HG03064 (cell line): ENCODE data around the gene SMC5.
"Not testable (repeated sequence)": the region's sequence is repeated elsewhere in the genome, so short reads cannot be mapped to it uniquely, and the experiment has no call there.

ENCODE experiments used
- ATAC-seq: cut with Tn5 transposase; IDR thresholded peaks from one replicate; pipeline ENCODE4 v1.9.1; 2021; ENCODE audit warnings: low read depth; ENCODE audit not compliant: unreplicated experiment

SMC5 gene

DNA sequence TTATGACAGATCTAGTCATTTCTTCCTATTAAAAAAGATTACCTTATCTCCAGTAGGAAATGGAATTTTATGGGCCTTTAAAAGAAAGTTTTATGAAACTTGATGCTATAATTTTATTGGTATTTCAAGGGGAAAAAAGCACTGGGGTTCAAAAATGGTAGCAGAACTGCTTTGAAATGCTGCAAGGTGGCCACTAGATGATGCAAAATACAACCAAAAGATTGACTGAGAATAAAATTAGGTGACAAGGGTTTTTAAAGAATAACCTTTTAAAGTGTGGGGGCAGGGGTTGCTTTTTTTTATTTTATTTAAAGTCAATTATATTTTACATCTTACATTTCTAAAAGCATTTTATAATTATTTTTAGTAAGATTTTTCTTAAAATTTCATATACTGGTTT, 94.0 kb downstream of the SMC5 start:
- ATAC-seq = no peak

DNA sequence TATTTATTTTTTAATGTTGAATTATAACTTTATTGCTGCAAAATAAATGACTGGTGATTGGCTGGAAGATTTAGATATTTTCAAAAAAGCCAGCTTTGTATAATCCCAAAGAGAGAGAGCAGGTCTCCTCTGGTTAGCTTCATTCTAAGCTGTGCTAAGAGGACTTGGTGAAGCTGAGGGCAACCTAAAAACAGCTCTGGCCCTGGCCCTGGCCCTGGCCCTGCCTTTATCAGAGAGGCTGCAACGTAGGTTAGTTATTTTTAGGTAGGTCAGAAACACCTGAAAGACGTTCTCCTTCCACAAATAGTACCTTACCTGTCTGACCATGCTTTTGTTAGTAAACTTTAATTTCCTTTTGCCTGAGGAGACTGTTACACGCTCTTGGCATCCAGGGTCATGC, 97.0 kb downstream of the SMC5 start:
- no peak for ATAC-seq

DNA sequence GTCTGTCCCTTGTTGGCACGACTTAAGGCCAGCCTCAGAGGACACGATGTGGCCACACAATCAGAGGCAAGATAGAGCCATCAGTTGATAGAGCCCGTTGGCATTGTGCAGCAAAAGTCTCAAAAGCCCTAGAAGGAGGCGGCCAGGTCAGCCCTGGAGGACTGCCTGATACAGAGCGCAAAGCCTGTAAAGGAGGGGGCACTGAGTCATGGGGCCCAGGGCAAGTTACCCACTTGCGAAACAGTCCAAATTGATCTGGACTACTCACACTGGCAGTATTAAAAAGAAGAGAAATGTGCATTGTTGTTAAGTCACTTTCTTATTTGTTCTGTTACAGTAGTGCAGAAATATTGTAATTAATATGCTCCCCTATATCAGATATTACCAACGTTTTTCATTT, 104.2 kb downstream of the SMC5 start:
- no peak for ATAC-seq

DNA sequence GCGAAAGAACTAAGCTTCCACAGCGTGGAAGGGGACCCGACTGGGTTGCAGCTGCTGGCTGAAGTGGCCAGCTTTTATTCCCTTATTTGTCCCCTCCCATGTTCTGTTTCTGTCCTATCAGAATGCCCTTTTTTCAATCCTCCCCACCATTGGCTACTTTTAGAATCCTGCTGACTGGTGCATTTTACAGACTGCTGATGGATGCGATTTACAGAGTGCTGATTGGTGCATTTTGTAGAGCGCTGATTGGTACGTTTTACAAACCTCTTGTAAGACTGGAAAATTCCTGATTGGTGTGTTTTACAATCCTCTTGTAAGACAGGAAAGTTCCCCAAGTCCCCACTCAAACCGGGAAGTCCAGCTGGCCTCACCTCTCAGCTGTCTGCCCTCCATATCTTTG, 105.0 kb downstream of the SMC5 start:
- ATAC-seq = no peak

- no peak for ATAC-seq
Measured at GRCh38 chr9:70367305-70367930, 108.6 kb downstream of the SMC5 start.

GRCh38 chr9:70374962-70375618, 116.3 kb downstream of the SMC5 start:
- no peak for ATAC-seq

GRCh38 chr9:70382046-70382708, 123.4 kb downstream of the SMC5 start:
- ATAC-seq = no peak

DNA sequence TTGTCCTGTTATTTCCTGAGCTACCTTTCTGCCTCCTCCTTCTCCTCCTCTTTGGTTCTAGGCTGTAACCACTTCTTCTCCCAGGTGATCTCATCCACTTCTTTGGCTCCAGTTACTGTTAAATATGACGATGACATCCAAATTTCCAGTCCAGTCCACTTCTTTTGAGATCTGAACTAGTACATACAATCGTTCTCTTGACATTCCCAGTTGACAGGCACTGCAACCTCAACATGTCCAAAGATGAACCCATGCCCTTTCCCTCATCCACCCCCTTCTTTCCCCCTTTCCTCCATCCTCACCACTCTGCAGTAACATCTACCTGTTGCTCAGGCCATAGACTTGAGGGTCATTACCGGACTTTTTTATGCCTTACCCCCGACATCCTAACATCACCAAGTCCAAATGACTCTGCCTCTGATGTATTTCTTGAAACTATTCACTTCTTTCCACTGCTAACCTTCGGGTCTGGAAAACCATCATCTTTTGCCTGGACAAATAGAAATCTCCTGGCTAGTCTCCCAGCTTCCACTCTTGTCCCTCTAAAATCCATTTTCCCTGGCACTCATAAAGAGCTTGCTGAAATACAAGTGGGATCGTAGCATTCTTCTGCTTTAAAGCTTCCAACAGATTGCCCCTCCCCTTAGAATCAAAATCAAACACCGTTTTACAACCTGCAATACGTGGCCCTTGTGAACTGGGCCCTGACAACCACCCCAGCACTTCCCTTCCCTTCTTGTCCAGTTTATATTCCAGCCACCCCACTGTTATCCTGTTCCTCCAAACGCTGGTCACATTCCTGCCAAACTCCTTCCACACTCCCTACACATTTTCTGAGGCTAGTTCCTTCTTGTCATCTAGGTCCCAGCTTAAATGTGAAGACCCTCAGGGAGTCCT, 124.2 kb downstream of the SMC5 start:
- no peak for ATAC-seq

DNA sequence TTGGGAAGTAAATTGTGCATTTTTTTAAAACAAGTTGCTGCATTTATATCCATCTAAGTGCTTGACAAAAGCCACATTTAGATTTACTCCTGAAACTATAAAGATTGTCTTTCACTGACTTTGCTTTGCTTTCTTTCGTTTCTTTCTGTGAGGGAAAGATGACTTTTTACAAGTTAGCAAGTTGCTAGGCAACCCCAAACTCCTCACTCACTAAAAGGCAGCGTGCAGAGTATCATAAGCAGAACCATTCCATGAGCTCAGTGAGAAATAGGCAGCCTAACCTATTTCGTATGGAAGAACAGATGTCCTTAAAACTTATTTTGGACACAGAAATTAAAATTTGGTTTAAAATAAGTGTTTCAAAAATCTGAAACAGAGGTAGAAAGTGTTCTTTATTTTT, 126.6 kb downstream of the SMC5 start:
- ATAC-seq = no peak

GRCh38 chr9:70387663-70388062, 128.9 kb downstream of the SMC5 start:
- no peak for ATAC-seq

- ATAC-seq = no peak
Measured at GRCh38 chr9:70389188-70389587, 130.4 kb downstream of the SMC5 start.

DNA sequence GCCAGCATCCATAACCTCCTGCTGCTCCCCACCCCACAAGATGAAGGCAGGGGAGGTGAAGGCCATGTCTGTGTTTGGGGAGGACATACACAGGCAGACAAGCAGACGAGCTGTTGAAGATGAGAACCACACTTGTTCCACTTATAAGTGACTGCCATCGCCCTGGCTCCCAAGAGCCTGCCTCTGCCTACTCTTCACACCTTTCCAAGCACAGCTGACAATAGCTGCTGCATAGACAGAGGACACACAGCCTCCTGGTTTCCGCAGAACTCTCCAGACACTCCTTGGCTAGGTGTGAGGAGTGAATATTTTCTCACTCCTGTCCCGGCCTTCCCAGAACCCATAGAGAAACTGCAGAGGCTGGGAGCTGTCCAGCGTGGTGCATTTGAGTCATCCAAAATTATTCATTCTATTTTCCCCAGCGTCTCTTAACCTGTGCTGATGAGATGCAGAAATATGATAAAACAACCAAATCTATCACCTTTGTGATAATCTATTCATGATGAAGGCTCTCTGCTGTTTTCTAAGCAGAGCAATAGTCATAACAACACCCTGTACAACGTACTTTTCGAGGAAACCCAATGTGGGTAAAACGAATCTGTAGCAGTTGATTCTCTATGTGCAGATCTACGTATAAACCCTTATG, 131.0 kb downstream of the SMC5 start:
- ATAC-seq = no peak

DNA sequence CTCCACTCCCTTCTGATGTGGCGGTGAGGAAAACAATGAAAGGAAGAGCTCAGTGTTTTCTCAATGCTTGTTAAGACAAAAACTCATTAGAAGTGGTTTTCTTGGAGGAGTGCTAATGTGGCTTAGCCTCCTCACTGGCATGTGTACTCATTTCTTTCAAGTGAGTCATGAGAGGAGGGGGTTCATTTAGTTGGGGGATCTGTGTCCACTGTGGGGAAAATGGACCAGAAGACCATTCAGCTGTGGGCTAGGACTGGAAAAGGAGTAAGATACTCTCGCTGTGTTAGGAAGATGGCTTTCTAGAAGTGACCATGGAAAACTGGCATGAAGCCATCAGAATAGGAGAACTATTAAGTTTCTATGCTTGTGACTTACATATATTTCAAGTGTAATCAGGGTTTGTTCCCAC, 132.2 kb downstream of the SMC5 start:
- no peak for ATAC-seq

DNA sequence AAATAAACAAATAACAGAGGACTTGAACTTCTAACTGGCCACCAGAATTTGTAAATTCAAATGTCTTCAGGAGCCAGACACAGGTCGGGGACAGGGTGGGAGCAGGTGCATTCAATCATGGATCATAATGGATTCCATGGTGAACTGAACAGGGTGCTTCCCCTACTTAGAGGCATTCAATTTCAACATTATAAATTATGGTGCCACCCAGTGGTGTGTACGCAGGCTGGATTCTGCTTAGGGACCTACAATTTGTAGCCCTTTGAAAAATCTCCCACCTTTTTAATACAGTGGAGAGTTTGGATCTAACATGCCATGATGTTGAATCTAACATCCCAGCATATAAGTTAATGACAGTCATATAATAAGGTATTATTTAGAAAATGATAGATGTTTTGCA, 133.4 kb downstream of the SMC5 start:
- ATAC-seq = no peak

DNA sequence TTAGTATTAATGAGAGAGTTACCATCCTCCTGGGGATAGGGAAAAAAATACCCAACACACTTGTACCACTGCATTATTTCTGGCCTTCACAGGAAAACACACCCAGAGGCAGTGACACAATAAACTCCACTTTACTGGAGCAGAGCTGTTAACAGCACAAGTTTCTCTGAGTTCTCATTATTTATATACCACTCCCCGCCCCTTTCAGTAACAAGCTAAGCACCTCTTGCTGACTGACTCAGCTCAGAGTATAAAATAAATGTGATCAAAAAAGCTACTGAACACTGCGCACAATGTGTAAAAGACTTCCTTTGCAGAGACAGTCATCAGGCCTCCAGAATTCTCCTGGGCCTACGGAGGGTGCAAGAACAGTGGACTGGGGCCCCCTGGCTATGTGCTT, 134.1 kb downstream of the SMC5 start:
- no peak for ATAC-seq

DNA sequence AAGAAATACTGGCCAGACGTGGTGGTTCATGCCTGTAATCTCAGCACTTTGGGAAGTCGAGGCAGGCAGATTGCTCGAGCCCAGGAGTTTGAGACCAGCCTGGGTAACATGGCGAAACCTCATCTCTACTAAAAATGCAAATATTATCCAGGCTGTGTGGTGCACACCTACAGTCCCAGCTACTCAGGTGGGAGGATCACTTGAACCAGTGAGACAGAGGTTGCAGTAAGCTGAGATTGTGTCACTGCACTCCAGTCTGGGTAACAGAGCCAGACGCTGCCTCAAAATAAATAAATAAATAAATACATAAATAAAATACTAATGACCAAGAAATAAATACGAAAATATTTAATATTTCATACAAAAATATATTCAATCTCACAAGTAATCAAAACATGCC, 136.9 kb downstream of the SMC5 start:
- ATAC-seq = no peak

- ATAC-seq = peak; percentile 99
Measured at GRCh38 chr9:70398145-70398556, 139.4 kb downstream of the SMC5 start.

DNA sequence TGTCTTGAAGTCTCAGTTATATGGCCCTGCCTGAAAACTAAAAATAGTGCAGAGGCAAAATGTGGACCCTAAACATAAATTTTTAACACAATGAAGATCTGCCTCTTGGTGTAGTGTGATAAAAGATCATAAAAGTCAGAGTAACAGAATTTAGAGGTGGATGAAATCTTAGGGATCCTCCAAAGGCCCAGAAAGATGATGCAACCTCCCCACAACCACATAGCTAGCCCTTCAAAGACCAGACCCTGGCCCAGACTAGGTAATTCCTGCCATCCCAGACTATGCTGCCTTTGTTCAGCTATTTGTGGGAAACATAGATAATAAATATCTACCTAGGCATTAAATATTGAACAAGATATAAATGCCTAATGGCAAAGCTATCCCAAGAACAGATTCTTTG, 140.4 kb downstream of the SMC5 start:
- ATAC-seq = no peak

DNA sequence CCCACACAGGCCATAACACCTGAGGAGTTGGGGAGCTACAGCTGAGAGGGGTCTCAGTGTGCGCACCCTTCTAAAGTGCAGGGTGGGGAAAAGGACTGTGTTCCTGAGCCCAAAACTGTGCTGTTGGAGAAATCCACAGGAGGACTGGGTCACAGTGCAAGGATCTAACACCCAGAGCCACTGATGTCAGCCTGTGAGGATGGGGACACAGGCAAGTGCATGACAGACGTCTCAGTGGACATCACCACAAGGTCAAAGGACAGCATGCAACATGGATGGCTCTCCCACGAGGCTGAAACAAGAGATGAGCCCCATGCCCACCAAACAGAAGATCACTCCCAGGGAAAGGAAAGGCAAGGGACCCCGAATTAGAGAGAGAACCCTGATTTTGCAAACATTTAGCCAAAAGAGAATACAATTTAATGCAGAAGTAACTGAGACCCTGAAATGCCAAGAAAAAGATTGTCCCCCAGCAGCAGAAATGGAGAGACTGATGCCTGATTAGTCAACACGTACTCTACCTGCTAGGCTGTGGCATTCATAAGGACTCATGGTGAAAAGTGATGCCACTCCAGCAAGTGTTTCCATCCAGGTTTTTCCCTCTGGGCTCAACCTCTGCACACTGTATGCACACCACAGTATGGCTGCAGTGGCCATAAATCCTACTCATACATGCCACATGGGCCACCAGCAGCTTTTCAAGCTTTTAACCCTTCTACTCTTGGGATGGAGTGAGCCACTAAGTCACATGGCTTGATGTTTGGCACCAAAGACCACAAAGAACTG, 141.5 kb downstream of the SMC5 start:
- ATAC-seq = no peak

DNA sequence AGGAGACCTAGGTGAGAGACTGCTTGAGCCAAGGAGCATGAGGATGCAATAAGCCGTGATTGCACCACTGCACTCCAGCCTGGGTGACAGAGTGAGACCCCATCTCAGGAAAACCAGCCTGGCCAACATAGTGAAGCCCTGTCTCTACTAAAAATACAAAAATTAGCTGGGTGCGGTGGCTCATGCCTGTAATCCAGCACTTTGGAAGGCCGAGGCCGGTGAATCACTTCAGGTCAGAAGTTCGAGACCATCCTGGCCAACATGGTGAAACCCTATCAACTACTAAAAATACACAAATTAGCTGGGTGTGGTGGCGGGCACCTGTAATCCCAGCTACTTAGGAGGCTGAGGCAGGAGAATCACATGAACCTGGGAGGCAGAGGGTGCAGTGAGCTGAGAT, 142.5 kb downstream of the SMC5 start:
- ATAC-seq = not testable (repeated sequence)
